Fibroblast of pulmonary artery (primary cell): ENCODE data around the gene GABBR1.

ENCODE experiments used
- DNase-seq: peaks from one replicate; pipeline ENCODE4 v3.0.0-alpha.2; 2010; ENCODE audit warnings: low read depth
- H3K4me3 ChIP-seq: replicated peaks from 2 replicates; pipeline ENCODE4 v1.5.1; 2011; ENCODE audit warnings: low read depth, mild to moderate bottlenecking, control low read depth, low read length, moderate library complexity
- CTCF ChIP-seq: IDR thresholded peaks from 2 replicates; pipeline ENCODE4 v1.5.1; 2011; ENCODE audit warnings: mild to moderate bottlenecking, control low read depth, low read length, inconsistent platforms; ENCODE audit errors: missing control alignments

Gene GABBR1

GRCh38 chr6:29529956-29530355 lies 103.0 kb downstream of the GABBR1 start:
- H3K4me3 ChIP-seq = no peak overlapping the region
- TF ChIP-seq CTCF = no peak
- no peak for DNase-seq

GRCh38 chr6:29528988-29529560 lies 103.9 kb downstream of the GABBR1 start:
- DNase-seq = no peak
- no peak for TF ChIP-seq CTCF
- H3K4me3 ChIP-seq = no peak overlapping the region

DNA sequence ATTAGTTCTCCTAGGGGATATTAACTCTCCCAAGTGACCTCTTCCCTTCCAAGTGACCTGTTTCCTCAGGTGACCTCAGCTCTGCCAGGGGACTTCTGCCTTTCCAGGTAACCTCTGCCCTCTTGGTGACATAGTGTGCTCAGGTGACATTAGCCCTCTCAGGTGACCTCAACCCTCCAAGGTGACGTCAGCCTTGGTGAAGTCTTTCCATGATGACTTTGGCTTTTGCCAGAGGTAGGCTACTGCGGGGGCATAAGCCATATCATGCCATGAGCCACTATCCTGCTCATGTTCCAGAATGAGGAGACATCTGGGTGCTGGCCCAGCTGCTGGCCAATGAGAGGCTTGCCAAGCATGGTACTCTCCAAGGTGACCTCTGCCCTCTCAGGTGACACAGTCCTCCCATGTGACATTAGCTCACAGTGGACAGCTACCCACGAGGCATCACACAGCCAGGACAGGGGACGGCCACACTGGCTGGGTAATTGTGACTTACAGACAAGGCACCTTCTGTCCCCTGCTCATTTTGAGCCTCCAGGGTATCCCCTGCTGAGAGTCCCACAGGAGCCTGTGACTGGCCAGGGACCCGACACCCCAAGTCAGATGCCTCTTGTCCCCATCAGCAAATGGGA lies 104.6 kb downstream of the GABBR1 start:
- DNase-seq = no peak
- no peak overlapping the region for H3K4me3 ChIP-seq
- no peak for TF ChIP-seq CTCF

GRCh38 chr6:29527564-29527963 lies 105.4 kb downstream of the GABBR1 start:
- DNase-seq = no peak
- no peak for TF ChIP-seq CTCF
- no peak overlapping the region for H3K4me3 ChIP-seq

DNA sequence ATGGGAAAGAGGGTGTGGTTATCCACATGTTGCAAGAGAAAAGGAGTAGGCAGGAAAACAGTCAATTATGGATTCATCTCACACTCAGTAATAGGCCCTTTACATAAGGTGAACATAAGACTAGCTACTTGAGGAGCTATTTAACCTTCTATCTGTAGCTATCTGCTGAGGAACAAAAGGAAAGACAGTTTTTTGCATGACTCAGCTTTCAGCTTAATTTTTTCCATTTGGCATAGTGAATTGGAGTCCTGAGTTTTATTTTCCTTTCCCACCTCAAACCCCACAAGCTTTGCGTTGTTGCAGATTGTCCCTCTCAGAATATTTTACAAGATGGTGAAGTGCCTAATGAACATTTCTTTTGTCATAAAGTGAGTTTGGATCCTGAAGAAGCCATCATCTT lies 105.9 kb downstream of the GABBR1 start:
- H3K4me3 ChIP-seq = no peak overlapping the region
- DNase-seq = no peak
- no peak for TF ChIP-seq CTCF

DNA sequence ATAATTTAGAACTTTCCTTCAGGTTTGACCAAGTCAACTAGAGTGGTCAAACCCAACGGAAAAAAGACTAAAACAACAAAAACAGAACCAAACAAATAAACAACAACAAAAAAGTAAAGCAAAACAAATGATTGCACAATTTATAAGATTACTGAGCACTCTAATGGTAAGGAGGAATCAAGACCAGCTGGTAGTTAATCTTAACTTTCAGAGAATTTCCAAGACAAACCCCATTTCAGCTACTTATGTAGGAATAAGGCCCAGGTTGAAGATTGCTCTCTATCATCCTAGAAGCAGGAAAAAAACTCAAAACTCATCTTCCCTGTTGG lies 107.7 kb downstream of the GABBR1 start:
- no peak for TF ChIP-seq CTCF
- no peak overlapping the region for H3K4me3 ChIP-seq
- DNase-seq = no peak
